Epidermal melanocyte (primary cell): ENCODE results near the gene MSANTD1.

ENCODE experiments used
- DNase-seq: peaks from one replicate; pipeline ENCODE4 v3.0.0; 2011; ENCODE audit warnings: low spot score; ENCODE audit not compliant: insufficient read length

The MSANTD1 gene

GRCh38 chr4:3232871-3233271 is 16.1 kb upstream of the MSANTD1 start:
- no peak for DNase-seq

- no peak for DNase-seq
These were observed 15.4 kb upstream of the MSANTD1 start for GRCh38 chr4:3233391-3234071.

- no peak for DNase-seq
These were observed 14.6 kb upstream of the MSANTD1 start for GRCh38 chr4:3234171-3235029.

- no peak for DNase-seq
These were observed 14.0 kb upstream of the MSANTD1 start for GRCh38 chr4:3235030-3235345.

- no peak for DNase-seq
These were observed 13.4 kb upstream of the MSANTD1 start for GRCh38 chr4:3235581-3235980.

GRCh38 chr4:3236326-3236878 is 12.6 kb upstream of the MSANTD1 start:
- no peak for DNase-seq

- no peak for DNase-seq
These were observed 11.7 kb upstream of the MSANTD1 start for GRCh38 chr4:3237266-3237665.

- DNase-seq = no peak
These were observed 11.0 kb upstream of the MSANTD1 start for GRCh38 chr4:3237712-3238560.

GRCh38 chr4:3238721-3239120 is 10.2 kb upstream of the MSANTD1 start:
- no peak for DNase-seq

GRCh38 chr4:3239303-3239702 is 9.7 kb upstream of the MSANTD1 start:
- DNase-seq = no peak

- no peak for DNase-seq
These were observed 8.7 kb upstream of the MSANTD1 start for GRCh38 chr4:3239998-3240920.

GRCh38 chr4:3240936-3241522 is 7.9 kb upstream of the MSANTD1 start:
- no peak for DNase-seq

GRCh38 chr4:3241898-3242524 is 6.9 kb upstream of the MSANTD1 start:
- DNase-seq = no peak

GRCh38 chr4:3243136-3243780 is 5.7 kb upstream of the MSANTD1 start:
- DNase-seq = no peak

- DNase-seq = no peak
These were observed 5.0 kb upstream of the MSANTD1 start for GRCh38 chr4:3244002-3244401.

- DNase-seq = no peak
These were observed 4.2 kb upstream of the MSANTD1 start for GRCh38 chr4:3244747-3245146.

- no peak for DNase-seq
These were observed 3.3 kb upstream of the MSANTD1 start for GRCh38 chr4:3245676-3246075.

- no peak for DNase-seq
These were observed 2.2 kb upstream of the MSANTD1 start for GRCh38 chr4:3246458-3247398.
